Measurements from ENCODE around the gene B3GAT1. TPM values are rescaled to one million over a fixed set of nuclear protein-coding genes. Genes with fewer than 3 reads are reported as not detected.

The B3GAT1 gene
- polyA plus RNA-seq, 4 donors, result 0.54 to 1.4 (median 0.57) TPM; not detected in 1

GRCh38 chr11:134425413-134425812 is 13.4 kb upstream of the B3GAT1 start:
- WGBS, 3 donors, result 64 to 77% (median 65%) methylated on average over 2 of the region's 2 CpGs

DNA sequence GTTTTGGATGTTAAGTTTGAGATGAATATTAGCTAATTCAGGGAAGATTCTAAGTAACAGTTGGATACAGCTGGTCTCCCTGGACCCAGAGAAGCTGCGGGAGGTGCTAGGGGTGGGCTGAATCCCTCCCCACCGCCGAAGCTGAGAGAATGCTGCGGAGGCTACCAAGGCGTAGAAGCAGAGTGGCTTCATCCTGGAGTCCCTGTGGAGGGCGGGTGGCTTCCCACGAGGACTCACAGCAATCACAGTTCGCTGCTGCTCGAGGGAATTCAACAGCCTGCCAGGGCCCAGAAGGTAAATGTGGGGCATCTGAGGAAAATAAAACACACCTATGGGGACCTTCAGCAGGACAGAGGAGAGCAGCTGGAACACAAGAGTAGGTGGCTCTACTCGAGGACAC is 11.1 kb upstream of the B3GAT1 start:
- no peaks in the 10 kb centered on the region for H3K9me3 ChIP-seq (ENCODE audit: control insufficient read depth in 2 of 2, insufficient read depth in 1 of 2, low read depth in 1 of 2, low read length in 1 of 2)
- H3K36me3 ChIP-seq (ENCODE audit: control insufficient read depth in 3 of 3, insufficient read depth in 2 of 3, low read depth in 1 of 3, low read length in 3 of 3), result no peaks in the 10 kb centered on the region
- DNase-seq (no peak), FAIRE-seq (no peak)
- H3K4me3 ChIP-seq (ENCODE audit: low read depth in 1 of 3, low read length in 3 of 3), result no peak overlapping the region
- 73 to 78% (median 74%) methylated on average over 10 of the region's 10 CpGs for WGBS, 3 donors
- peaks cover 0 to 4% (median 0%) of the 10 kb centered on the region in 3 donors for H3K27me3 ChIP-seq (ENCODE audit: control insufficient read depth in 3 of 3, insufficient read depth in 3 of 3, low read length in 3 of 3)
- H3K4me1 ChIP-seq (ENCODE audit: control insufficient read depth in 3 of 3, insufficient read depth in 2 of 3, low read depth in 1 of 3, low read length in 2 of 3), result no peaks in the 10 kb centered on the region
- H3K27ac ChIP-seq (ENCODE audit: low read depth in 1 of 3, low read length in 2 of 3), result no peak overlapping the region

More at GRCh38 chr11:134425413-134425812, 13.4 kb upstream of the B3GAT1 start:
- H3K36me3 ChIP-seq (ENCODE audit: control insufficient read depth in 3 of 3, insufficient read depth in 2 of 3, low read depth in 1 of 3, low read length in 3 of 3), result no peaks in the 10 kb centered on the region
- no peak for DNase-seq
- no peak for FAIRE-seq
- no peak overlapping the region for H3K27ac ChIP-seq (ENCODE audit: low read depth in 1 of 3, low read length in 2 of 3)
- H3K27me3 ChIP-seq (ENCODE audit: control insufficient read depth in 3 of 3, insufficient read depth in 3 of 3, low read length in 3 of 3), result peaks cover 0 to 2% (median 0%) of the 10 kb centered on the region in 3 donors
- H3K9me3 ChIP-seq (ENCODE audit: control insufficient read depth in 2 of 2, insufficient read depth in 1 of 2, low read depth in 1 of 2, low read length in 1 of 2), result no peaks in the 10 kb centered on the region
- no peaks in the 10 kb centered on the region for H3K4me1 ChIP-seq (ENCODE audit: control insufficient read depth in 3 of 3, insufficient read depth in 2 of 3, low read depth in 1 of 3, low read length in 2 of 3)
- no peak overlapping the region for H3K4me3 ChIP-seq (ENCODE audit: low read depth in 1 of 3, low read length in 3 of 3)

DNA sequence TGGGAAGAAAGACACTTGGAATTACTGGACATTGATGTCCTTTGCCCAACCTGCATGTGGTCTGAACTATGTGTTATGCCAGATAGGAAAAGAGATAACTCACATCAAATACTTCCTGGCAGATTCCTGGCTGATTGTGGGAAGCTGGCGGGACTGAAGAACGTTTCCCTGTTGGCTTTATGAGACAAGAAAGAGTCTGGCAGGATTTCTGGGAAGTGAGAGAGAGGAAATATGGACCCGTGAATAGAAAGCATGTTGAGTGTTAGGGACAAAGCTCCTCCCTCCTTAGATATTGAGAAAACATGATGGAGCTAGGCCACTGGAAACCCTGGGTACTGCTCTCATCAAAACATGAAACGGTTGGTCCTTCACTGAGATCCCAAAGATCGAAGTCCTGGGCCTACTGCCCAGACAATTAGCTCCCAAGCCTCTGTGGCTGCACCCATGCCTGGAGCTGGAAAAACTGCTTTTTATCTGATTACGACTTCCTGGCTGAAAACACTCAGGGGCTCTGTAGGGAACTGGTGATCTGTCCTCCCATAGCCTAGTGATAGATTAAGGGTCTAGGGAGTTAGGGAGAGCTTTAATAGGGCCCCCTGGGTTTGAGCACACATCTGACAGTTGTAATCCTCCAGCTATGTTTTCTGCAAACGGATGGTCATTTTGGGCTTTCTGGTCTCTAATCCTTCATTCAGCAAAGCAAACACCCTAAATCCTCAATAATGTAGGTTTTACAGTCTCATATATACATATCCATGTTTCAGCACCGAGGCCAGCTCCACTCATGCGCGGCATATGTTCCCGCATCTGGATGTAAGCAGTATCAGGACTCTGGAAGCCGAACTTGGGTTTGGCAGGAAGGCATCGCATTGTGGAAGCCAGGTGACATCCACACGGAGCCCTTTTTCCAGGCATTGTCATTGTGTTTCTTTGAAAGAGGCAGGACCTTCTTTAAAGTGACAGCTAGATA is 6.1 kb upstream of the B3GAT1 start:
- no peaks in the 10 kb centered on the region for H3K36me3 ChIP-seq (ENCODE audit: control insufficient read depth in 3 of 3, insufficient read depth in 2 of 3, low read depth in 1 of 3, low read length in 3 of 3)
- WGBS, 3 donors, result 31 to 49% (median 33%) methylated on average over 14 of the region's 14 CpGs

DNA sequence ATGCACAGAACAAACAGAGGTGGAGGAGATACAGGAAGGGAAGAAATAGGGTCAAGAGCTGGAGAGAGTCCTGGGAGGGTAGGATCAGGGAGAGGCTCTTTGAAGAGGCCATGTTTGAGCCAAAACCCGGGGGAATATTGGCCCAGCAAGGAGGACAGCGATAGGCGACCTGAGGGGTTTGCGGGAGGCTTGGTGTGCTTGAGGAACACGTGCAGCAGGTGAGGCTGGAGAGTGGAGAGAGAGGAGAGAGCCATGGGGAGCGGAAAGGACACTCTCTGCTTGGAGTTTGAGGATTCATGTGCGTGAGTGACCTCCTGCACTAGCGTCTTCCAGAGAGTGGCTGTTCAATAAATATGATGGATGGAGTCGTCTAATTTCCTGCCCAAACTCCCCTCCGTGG is 4.7 kb upstream of the B3GAT1 start:
- H3K4me1 ChIP-seq (ENCODE audit: control insufficient read depth in 3 of 3, insufficient read depth in 2 of 3, low read depth in 1 of 3, low read length in 2 of 3), result no peaks in the 10 kb centered on the region
- no peak for FAIRE-seq
- no peak overlapping the region for H3K27ac ChIP-seq (ENCODE audit: low read depth in 1 of 3, low read length in 2 of 3)
- H3K36me3 ChIP-seq (ENCODE audit: control insufficient read depth in 3 of 3, insufficient read depth in 2 of 3, low read depth in 1 of 3, low read length in 3 of 3), result no peaks in the 10 kb centered on the region
- no peak for DNase-seq
- H3K27me3 ChIP-seq (ENCODE audit: control insufficient read depth in 3 of 3, insufficient read depth in 3 of 3, low read length in 3 of 3), result peaks cover 0 to 39% (median 26%) of the 10 kb centered on the region in 3 donors
- 70 to 75% (median 70%) methylated on average over 10 of the region's 10 CpGs for WGBS, 3 donors
- no peaks in the 10 kb centered on the region for H3K9me3 ChIP-seq (ENCODE audit: control insufficient read depth in 2 of 2, insufficient read depth in 1 of 2, low read depth in 1 of 2, low read length in 1 of 2)
- H3K4me3 ChIP-seq (ENCODE audit: low read depth in 1 of 3, low read length in 3 of 3), result no peak overlapping the region

More for the DNA sequence above, 6.1 kb upstream of the B3GAT1 start:
- no peak overlapping the region for H3K4me3 ChIP-seq (ENCODE audit: low read depth in 1 of 3, low read length in 3 of 3)
- no peak for FAIRE-seq
- peak; percentile 13 to 63 for DNase-seq
- peaks cover 0 to 31% (median 24%) of the 10 kb centered on the region in 3 donors for H3K27me3 ChIP-seq (ENCODE audit: control insufficient read depth in 3 of 3, insufficient read depth in 3 of 3, low read length in 3 of 3)
- no peaks in the 10 kb centered on the region for H3K9me3 ChIP-seq (ENCODE audit: control insufficient read depth in 2 of 2, insufficient read depth in 1 of 2, low read depth in 1 of 2, low read length in 1 of 2)
- no peaks in the 10 kb centered on the region for H3K4me1 ChIP-seq (ENCODE audit: control insufficient read depth in 3 of 3, insufficient read depth in 2 of 3, low read depth in 1 of 3, low read length in 2 of 3)
- no peak overlapping the region for H3K27ac ChIP-seq (ENCODE audit: low read depth in 1 of 3, low read length in 2 of 3)

DNA sequence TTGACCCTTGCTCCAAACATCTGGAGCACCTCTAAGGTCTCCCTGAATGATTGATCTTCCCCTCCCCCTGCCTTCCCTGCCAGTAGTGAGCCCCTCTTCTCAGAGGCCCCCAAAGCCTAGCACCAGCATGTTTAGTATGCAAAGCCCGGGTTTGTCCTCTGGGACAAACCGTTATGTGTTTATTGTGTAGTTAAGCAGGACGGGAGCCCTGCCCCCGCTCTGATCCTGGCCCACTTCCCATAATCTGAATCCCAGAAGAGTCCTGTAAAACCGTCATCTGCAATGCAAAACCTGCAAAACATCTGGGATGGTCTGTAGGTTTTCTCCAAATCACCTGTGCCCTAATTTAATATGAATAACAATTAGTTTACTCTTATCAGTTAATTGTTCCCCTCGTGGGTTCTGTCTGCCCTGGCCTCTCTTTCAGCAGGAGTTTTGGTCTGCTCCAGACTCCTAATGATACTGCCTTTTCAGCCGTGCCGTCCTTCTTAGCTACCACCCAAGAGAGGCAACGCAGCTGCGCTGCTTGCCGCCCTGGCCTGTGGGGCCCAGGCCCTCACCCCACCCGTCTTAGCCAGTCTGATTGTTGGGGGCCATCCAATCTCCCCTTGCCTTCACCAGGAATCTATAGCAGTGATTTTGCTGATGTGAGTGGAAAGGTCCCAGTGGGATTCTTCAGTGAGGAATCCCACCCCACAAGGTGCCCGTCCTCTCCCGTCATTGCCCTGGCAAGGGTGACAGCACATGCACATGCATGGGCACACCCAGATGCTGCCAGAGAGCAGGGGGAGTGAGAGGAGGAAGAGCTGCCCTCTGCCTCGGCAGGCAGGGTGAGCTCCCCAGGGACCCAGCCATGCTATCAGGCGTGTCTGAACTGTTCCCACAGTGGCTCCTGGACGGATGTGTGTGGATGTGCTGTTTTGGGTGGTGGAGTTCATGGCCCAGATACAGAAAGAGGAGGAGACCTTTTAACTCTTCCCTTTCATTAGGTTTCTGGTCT is 3.0 kb upstream of the B3GAT1 start:
- Histone ChIP-seq H3K27ac (ENCODE audit: low read depth in 1 of 3, low read length in 2 of 3) (no peak overlapping the region), H3K36me3 (ENCODE audit: control insufficient read depth in 3 of 3, insufficient read depth in 2 of 3, low read depth in 1 of 3, low read length in 3 of 3) (no peaks in the 10 kb centered on the region), H3K9me3 (ENCODE audit: control insufficient read depth in 2 of 2, insufficient read depth in 1 of 2, low read depth in 1 of 2, low read length in 1 of 2) (peaks cover 0 to 2% of the 10 kb centered on the region in 2 donors), H3K27me3 (ENCODE audit: control insufficient read depth in 3 of 3, insufficient read depth in 3 of 3, low read length in 3 of 3) (peaks cover 4 to 54% (median 36%) of the 10 kb centered on the region in 3 donors), H3K4me1 (ENCODE audit: control insufficient read depth in 3 of 3, insufficient read depth in 2 of 3, low read depth in 1 of 3, low read length in 2 of 3) (no peaks in the 10 kb centered on the region), H3K4me3 (ENCODE audit: low read depth in 1 of 3, low read length in 3 of 3) (no peak overlapping the region)
- FAIRE-seq, result no peak
- WGBS, 3 donors, result 32 to 34% (median 33%) methylated on average over 17 of the region's 17 CpGs
- DNase-seq, result no peak

DNA sequence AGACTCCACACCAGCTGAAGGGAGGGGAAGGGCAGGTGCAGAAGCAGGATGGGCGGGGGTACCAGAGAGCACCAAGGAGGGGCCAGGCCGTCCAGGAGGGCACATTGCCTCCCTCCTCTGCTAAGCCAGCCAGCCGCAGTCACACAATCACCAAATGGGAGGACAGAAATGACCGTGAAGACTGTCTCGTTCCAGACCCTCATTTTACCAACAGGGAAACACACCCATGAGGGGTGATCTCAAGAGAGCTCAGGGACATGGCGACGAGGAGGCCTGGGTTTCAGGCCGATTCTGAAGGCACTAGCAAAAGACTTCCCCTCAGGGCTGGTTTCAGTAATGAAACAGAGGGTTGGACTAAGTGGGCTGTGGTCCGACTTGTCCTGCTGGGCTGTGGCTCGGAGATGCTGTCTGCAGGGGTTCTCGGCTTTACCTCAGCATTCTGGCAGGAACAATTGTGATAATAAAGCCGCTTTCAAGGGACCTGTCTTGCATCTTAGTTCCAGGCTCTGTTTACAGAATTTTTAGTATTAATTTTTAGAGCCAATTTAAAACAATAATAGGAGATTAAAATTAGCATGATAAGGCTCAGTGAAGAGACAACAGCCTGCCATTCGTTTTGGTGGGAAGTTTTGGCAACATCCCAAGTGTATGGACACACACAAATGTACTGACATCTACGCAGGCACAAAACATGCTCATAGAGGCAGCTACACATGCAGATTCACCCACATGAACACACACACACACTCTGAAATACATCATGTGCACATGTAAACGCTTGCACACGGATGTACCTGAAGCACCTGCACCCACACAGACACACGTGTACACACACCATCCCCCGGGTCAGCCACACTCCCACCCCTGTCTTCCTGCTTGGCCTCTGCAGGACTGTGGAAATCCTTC is 2.0 kb upstream of the B3GAT1 start:
- DNase-seq (no peak), FAIRE-seq (no peak)
- Histone ChIP-seq H3K27me3 (ENCODE audit: control insufficient read depth in 3 of 3, insufficient read depth in 3 of 3, low read length in 3 of 3) (peaks cover 4 to 62% (median 41%) of the 10 kb centered on the region in 3 donors), H3K4me3 (ENCODE audit: low read depth in 1 of 3, low read length in 3 of 3) (no peak overlapping the region), H3K4me1 (ENCODE audit: control insufficient read depth in 3 of 3, insufficient read depth in 2 of 3, low read depth in 1 of 3, low read length in 2 of 3) (no peaks in the 10 kb centered on the region), H3K27ac (ENCODE audit: low read depth in 1 of 3, low read length in 2 of 3) (no peak overlapping the region), H3K36me3 (ENCODE audit: control insufficient read depth in 3 of 3, insufficient read depth in 2 of 3, low read depth in 1 of 3, low read length in 3 of 3) (no peaks in the 10 kb centered on the region), H3K9me3 (ENCODE audit: control insufficient read depth in 2 of 2, insufficient read depth in 1 of 2, low read depth in 1 of 2, low read length in 1 of 2) (peaks cover 0 to 2% of the 10 kb centered on the region in 2 donors)
- WGBS, 3 donors, result 33 to 37% (median 35%) methylated on average over 18 of the region's 18 CpGs

DNA sequence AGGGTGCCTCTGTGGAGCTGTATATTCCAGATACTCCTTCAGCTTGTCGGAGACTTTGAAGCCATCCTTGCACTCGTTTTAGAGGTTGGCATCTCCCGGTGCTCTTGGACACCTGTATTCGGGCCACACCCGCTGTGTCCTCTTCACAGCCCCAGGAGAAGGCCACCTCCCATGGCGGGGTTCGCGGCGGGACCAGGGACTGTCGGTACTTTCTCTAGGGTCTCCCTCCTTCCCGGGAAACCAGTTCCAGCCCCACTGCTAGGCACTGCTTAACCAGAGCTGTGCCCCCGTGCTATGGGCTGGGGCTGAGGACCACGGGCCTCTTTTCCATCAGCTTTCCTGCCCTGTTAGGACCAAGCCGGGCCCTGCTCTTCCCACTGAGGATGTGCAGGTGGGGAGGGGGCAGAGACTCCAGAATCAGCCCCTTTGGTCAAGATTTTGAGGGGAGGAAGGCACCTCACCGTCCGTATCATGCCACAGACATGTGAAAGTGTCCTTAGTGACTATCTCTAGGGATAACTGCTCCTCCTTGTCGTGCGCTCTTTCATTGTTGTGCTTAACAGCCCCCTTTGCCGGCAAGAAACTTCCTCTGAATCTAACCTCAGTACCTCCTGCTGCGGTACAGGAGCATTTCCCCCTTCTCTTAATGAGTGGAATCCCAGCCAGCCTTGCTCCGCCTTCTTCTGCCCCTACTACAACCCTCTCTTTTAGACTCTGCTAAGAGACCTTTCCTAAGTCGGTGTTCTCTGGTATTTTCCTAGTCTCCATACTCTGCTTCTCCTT is 1.2 kb upstream of the B3GAT1 start:
- FAIRE-seq, result no peak
- no peak for DNase-seq
- Histone ChIP-seq H3K4me3 (ENCODE audit: low read depth in 1 of 3, low read length in 3 of 3) (no peak overlapping the region), H3K27me3 (ENCODE audit: control insufficient read depth in 3 of 3, insufficient read depth in 3 of 3, low read length in 3 of 3) (peaks cover 4 to 63% (median 41%) of the 10 kb centered on the region in 3 donors), H3K9me3 (ENCODE audit: control insufficient read depth in 2 of 2, insufficient read depth in 1 of 2, low read depth in 1 of 2, low read length in 1 of 2) (peaks cover 0 to 2% of the 10 kb centered on the region in 2 donors), H3K36me3 (ENCODE audit: control insufficient read depth in 3 of 3, insufficient read depth in 2 of 3, low read depth in 1 of 3, low read length in 3 of 3) (no peaks in the 10 kb centered on the region), H3K27ac (ENCODE audit: low read depth in 1 of 3, low read length in 2 of 3) (no peak overlapping the region), H3K4me1 (ENCODE audit: control insufficient read depth in 3 of 3, insufficient read depth in 2 of 3, low read depth in 1 of 3, low read length in 2 of 3) (no peaks in the 10 kb centered on the region)
- WGBS, 3 donors, result 7% methylated on average over 22 of the region's 22 CpGs
